NT2/D1 (cell line): ENCODE measurements around the gene CRACDL.

Experiments
- DNase-seq: peaks from one replicate; pipeline ENCODE4 v3.0.0-alpha.2; 2011; ENCODE audit warnings: low read depth, low spot score
- H3K27me3 ChIP-seq: 2 replicates; pipeline ENCODE4 v1.6.0; 2011; ENCODE audit warnings: mild to moderate bottlenecking; ENCODE audit not compliant: insufficient read length, insufficient read depth
- H3K36me3 ChIP-seq: 2 replicates; pipeline ENCODE4 v1.6.1; 2011; ENCODE audit warnings: mild to moderate bottlenecking, low read length, mixed read lengths; ENCODE audit not compliant: insufficient read depth, insufficient read length
- H3K4me1 ChIP-seq: 2 replicates; pipeline ENCODE4 v1.5.1; 2011; ENCODE audit not compliant: insufficient read depth, insufficient read length
- H3K4me3 ChIP-seq: 2 replicates; pipeline ENCODE4 v1.5.1; 2011; ENCODE audit warnings: low read depth; ENCODE audit not compliant: insufficient read length
- H3K9ac ChIP-seq: 2 replicates; pipeline ENCODE4 v1.6.0; 2011; ENCODE audit warnings: low read depth; ENCODE audit not compliant: insufficient read length
- H3K9me3 ChIP-seq: 2 replicates; pipeline ENCODE4 v1.5.1; 2011; ENCODE audit warnings: mild to moderate bottlenecking, low read length; ENCODE audit not compliant: insufficient read depth
- SUZ12 ChIP-seq: IDR thresholded peaks from 2 replicates; pipeline ENCODE4 v1.6.1; 2011; ENCODE audit not compliant: insufficient read length, insufficient read depth; ENCODE audit errors: extremely low read depth
- YY1 ChIP-seq: IDR thresholded peaks from 2 replicates; pipeline ENCODE4 v1.6.1; 2011; ENCODE audit not compliant: insufficient read length, insufficient read depth
- ZNF274 ChIP-seq: IDR thresholded peaks from 2 replicates; pipeline ENCODE4 v1.6.1; 2011; ENCODE audit warnings: mild to moderate bottlenecking, low read depth, low read length

CRACDL gene

GRCh38 chr2:98825858-98826257, 110.2 kb downstream of the CRACDL start:
- Histone ChIP-seq H3K9me3 (peaks cover 11% of the 10 kb centered on the region; the same call in 1 of the 2 replicates), H3K9ac (no peak overlapping the region), H3K4me3 (no peak overlapping the region), H3K4me1 (peaks cover 5% of the 10 kb centered on the region), H3K36me3 (no peaks in the 10 kb centered on the region), H3K27me3 (peaks cover 39% of the 10 kb centered on the region)
- DNase-seq: no peak
- no peak for TF ChIP-seq SUZ12
- TF ChIP-seq ZNF274: no peak
- no peak for TF ChIP-seq YY1

GRCh38 chr2:98825404-98825803, 110.6 kb downstream of the CRACDL start:
- peaks cover 11% of the 10 kb centered on the region; the same call in 1 of the 2 replicates for H3K9me3 ChIP-seq
- TF ChIP-seq YY1 (no peak), SUZ12 (no peak), ZNF274 (no peak)
- H3K36me3 ChIP-seq: no peaks in the 10 kb centered on the region
- peaks cover 5% of the 10 kb centered on the region for H3K4me1 ChIP-seq
- no peak overlapping the region for H3K4me3 ChIP-seq
- no peak overlapping the region for H3K9ac ChIP-seq
- peaks cover 41% of the 10 kb centered on the region for H3K27me3 ChIP-seq
- no peak for DNase-seq

- no peak overlapping the region for H3K4me3 ChIP-seq
- peaks cover 41% of the 10 kb centered on the region for H3K27me3 ChIP-seq
- peaks cover 11% of the 10 kb centered on the region; the same call in 1 of the 2 replicates for H3K9me3 ChIP-seq
- no peak for DNase-seq
- H3K36me3 ChIP-seq: no peaks in the 10 kb centered on the region
- TF ChIP-seq ZNF274 (no peak), YY1 (no peak), SUZ12 (no peak)
- H3K4me1 ChIP-seq: peaks cover 5% of the 10 kb centered on the region
- H3K9ac ChIP-seq: no peak overlapping the region
Measured at GRCh38 chr2:98825020-98825350, 111.0 kb downstream of the CRACDL start.

GRCh38 chr2:98824256-98825019, 111.6 kb downstream of the CRACDL start:
- no peaks in the 10 kb centered on the region for H3K36me3 ChIP-seq
- peaks cover 5% of the 10 kb centered on the region for H3K4me1 ChIP-seq
- peaks cover 41% of the 10 kb centered on the region for H3K27me3 ChIP-seq
- no peak for DNase-seq
- no peak for TF ChIP-seq ZNF274
- TF ChIP-seq SUZ12: no peak
- TF ChIP-seq YY1: no peak
- peaks cover 11% of the 10 kb centered on the region; the same call in 1 of the 2 replicates for H3K9me3 ChIP-seq
- no peak overlapping the region for H3K9ac ChIP-seq
- no peak overlapping the region for H3K4me3 ChIP-seq

GRCh38 chr2:98823196-98824170, 112.5 kb downstream of the CRACDL start:
- Histone ChIP-seq H3K9ac (peak overlapping the region; percentile 68), H3K4me3 (peak overlapping the region; percentile 34), H3K4me1 (peaks cover 5% of the 10 kb centered on the region), H3K27me3 (peaks cover 41% of the 10 kb centered on the region), H3K36me3 (no peaks in the 10 kb centered on the region), H3K9me3 (peaks cover 11% of the 10 kb centered on the region; the same call in 1 of the 2 replicates)
- no peak for DNase-seq
- no peak for TF ChIP-seq YY1
- no peak for TF ChIP-seq SUZ12
- no peak for TF ChIP-seq ZNF274

GRCh38 chr2:98822301-98823164, 113.5 kb downstream of the CRACDL start:
- Histone ChIP-seq H3K9ac (peak overlapping the region; percentile 68), H3K27me3 (peaks cover 41% of the 10 kb centered on the region), H3K4me1 (peaks cover 5% of the 10 kb centered on the region), H3K9me3 (peaks cover 11% of the 10 kb centered on the region; the same call in 1 of the 2 replicates), H3K4me3 (peak overlapping the region; percentile 34), H3K36me3 (no peaks in the 10 kb centered on the region)
- no peak for DNase-seq
- TF ChIP-seq SUZ12 (no peak), ZNF274 (no peak), YY1 (no peak)
